Endothelial cell of umbilical vein (primary cell): ENCODE data around the gene SLC5A5. TPM values are rescaled to one million over a fixed set of nuclear protein-coding genes. Genes with fewer than 3 reads are reported as not detected.

Experiments used
- BruUV-seq: library from RNA; stranded (reverse); fragments of 400-500 nt; replicated peaks from 2 replicates; lab custom pipeline; 2021; lab: Mats Ljungman, UMichigan
- CTCF ChIA-PET: fragments of 300-600, 350-600 bp; sonication (Branson Sonifier 250); formaldehyde crosslinking; loops from one replicate; lab custom pipeline; 2021; ENCODE audit warnings: antibody characterized with exemption, inconsistent platforms; lab: Charles Lee
- POLR2A ChIA-PET: fragments of 300-600, 350-600 bp; sonication (Branson Sonifier 250); formaldehyde crosslinking; loops from one replicate; lab custom pipeline; 2021; ENCODE audit warnings: antibody characterized with exemption, inconsistent platforms; lab: Charles Lee
- DNase-seq: peaks from one replicate; pipeline ENCODE4 v3.0.0-alpha.2; 2011; ENCODE audit warnings: low read depth, low spot score
- FAIRE-seq: peaks from 2 replicates; lab custom pipeline; 2011; peaks lifted over from hg19 to GRCh38; lab: Jason Lieb, UNC
- H2AFZ ChIP-seq: 2 replicates; pipeline ENCODE4 v1.6.0; 2012; ENCODE audit warnings: low read depth, low read length, control low read depth, inconsistent platforms
- H3K27ac ChIP-seq: 2 replicates; pipeline ENCODE4 v1.5.1; 2011; ENCODE audit warnings: low read depth, mild to moderate bottlenecking, control low read depth, low read length, moderate library complexity; ENCODE audit not compliant: insufficient read depth
- H3K27me3 ChIP-seq, 2 experiments: 2 replicates each; pipeline versions ENCODE4 v1.6.0 to v1.6.1; 2011; ENCODE audit warnings: low read length in 2 of 2, mixed read lengths in 1 of 2; ENCODE audit not compliant: control insufficient read depth in 2 of 2, insufficient read depth in 2 of 2
- H3K36me3 ChIP-seq, 2 experiments: 2 replicates in 1 of 2; 3 replicates in 1 of 2; pipeline ENCODE4 v1.5.1; 2011; ENCODE audit warnings: low read length in 2 of 2, mild to moderate bottlenecking in 1 of 2, moderate library complexity in 1 of 2; ENCODE audit not compliant: control insufficient read depth in 2 of 2, insufficient read depth in 2 of 2; ENCODE audit errors: extremely low read depth in 1 of 2
- H3K4me1 ChIP-seq: 3 replicates; pipeline ENCODE4 v1.5.1; 2011; ENCODE audit warnings: mild to moderate bottlenecking, low read length; ENCODE audit not compliant: control insufficient read depth, insufficient read depth; ENCODE audit errors: extremely low read depth
- H3K4me2 ChIP-seq: 2 replicates; pipeline ENCODE4 v1.6.1; 2011; ENCODE audit warnings: low read length, control low read depth, mixed read lengths; ENCODE audit not compliant: insufficient read depth
- H3K4me3 ChIP-seq, 3 experiments: fragments of 200-600 bp in 1 of 3; sonication (generic), shearing (Covaris generic) in 1 of 3; replicated peaks in 1 of 3; 2 replicates each; pipeline ENCODE4 v1.5.1; 2011 to 2016; ENCODE audit warnings: control low read depth in 3 of 3, low read length in 3 of 3, mild to moderate bottlenecking in 2 of 3, inconsistent platforms in 1 of 3, low read depth in 1 of 3, moderate library complexity in 1 of 3; ENCODE audit not compliant: insufficient read depth in 1 of 3
- H3K79me2 ChIP-seq: 2 replicates; pipeline ENCODE4 v1.6.0; 2012; ENCODE audit warnings: low read length, inconsistent platforms; ENCODE audit not compliant: control insufficient read depth, insufficient read depth
- H3K9ac ChIP-seq: replicated peaks from 2 replicates; pipeline ENCODE3; 2011; ENCODE audit warnings: low read length, control low read depth; ENCODE audit not compliant: insufficient read depth; ENCODE audit errors: extremely low read depth
- H3K9me1 ChIP-seq: replicated peaks from 3 replicates; pipeline ENCODE4 v1.6.0; 2011; ENCODE audit warnings: mild to moderate bottlenecking, low read length; ENCODE audit not compliant: control insufficient read depth, insufficient read depth; ENCODE audit errors: extremely low read depth
- H3K9me3 ChIP-seq: replicated peaks from 2 replicates; pipeline ENCODE4 v1.5.1; 2012; ENCODE audit warnings: low read length, inconsistent platforms; ENCODE audit not compliant: control insufficient read depth, insufficient read depth
- H4K20me1 ChIP-seq: replicated peaks from 2 replicates; pipeline ENCODE3; 2011; ENCODE audit warnings: mild to moderate bottlenecking, low read length; ENCODE audit not compliant: control insufficient read depth, insufficient read depth; ENCODE audit errors: extremely low read depth
- CTCF ChIP-seq, 2 donors: IDR thresholded peaks; 1 replicate in 1 of 2; 2 replicates in 1 of 2; pipeline ENCODE4 v1.5.1; 2011; ENCODE audit warnings: low read length in 2 of 2, mild to moderate bottlenecking in 2 of 2, moderate library complexity in 2 of 2, control low read depth in 1 of 2, inconsistent platforms in 1 of 2, low read depth in 1 of 2; ENCODE audit not compliant: insufficient read depth in 1 of 2; ENCODE audit errors: extremely low read depth in 1 of 2
- EZH2 ChIP-seq: IDR thresholded peaks from 2 replicates; pipeline ENCODE4 v1.6.1; 2012; ENCODE audit warnings: borderline replicate concordance, low read depth, mild to moderate bottlenecking, moderate library complexity, low read length, inconsistent platforms; ENCODE audit not compliant: severe bottlenecking
- FOS ChIP-seq: IDR thresholded peaks from 2 replicates; pipeline ENCODE4 v1.6.1; 2011; ENCODE audit warnings: mild to moderate bottlenecking, low read length, moderate library complexity, borderline replicate concordance; ENCODE audit not compliant: insufficient read depth
- GATA2 ChIP-seq: IDR thresholded peaks from 2 replicates; pipeline ENCODE4 v1.7.0; 2011; ENCODE audit warnings: low read depth, mild to moderate bottlenecking, moderate library complexity, mixed read lengths, low read length; ENCODE audit not compliant: insufficient read length, insufficient read depth
- JUN ChIP-seq: IDR thresholded peaks from 2 replicates; pipeline ENCODE4 v1.6.1; 2011; ENCODE audit warnings: borderline replicate concordance, low read depth; ENCODE audit not compliant: insufficient read length, insufficient read depth
- MAX ChIP-seq: IDR thresholded peaks from 2 replicates; pipeline ENCODE4 v1.6.1; 2011; ENCODE audit not compliant: insufficient read depth, insufficient read length
- MYC ChIP-seq: IDR thresholded peaks from one replicate; pipeline ENCODE4 v1.6.1; 2011; ENCODE audit warnings: mild to moderate bottlenecking, low read depth, low read length
- POLR2A ChIP-seq: IDR thresholded peaks from 2 replicates; pipeline ENCODE4 v1.6.1; 2012; ENCODE audit warnings: low read depth, mild to moderate bottlenecking, control low read depth, low read length
- POLR2AphosphoS5 ChIP-seq: IDR thresholded peaks from 2 replicates; pipeline ENCODE4 v1.6.1; 2012; ENCODE audit warnings: low read depth, mild to moderate bottlenecking, control low read depth, low read length, moderate library complexity; ENCODE audit not compliant: insufficient read depth
- dilution Hi-C: fragments of 300-500 bp; cut with MboI; formaldehyde crosslinking; loops from one replicate; pipeline ENCODE4 v1.15.0; 2019; ENCODE audit warnings: low sequenced_read_pairs; ENCODE audit not compliant: extremely low pct_ligation_motif_present
- intact Hi-C: fragments of 100-400 bp; cut with micrococcal nuclease; formaldehyde crosslinking; loops from one replicate; pipeline ENCODE4 v1.10.0; 2022
- polyA plus RNA-seq, 4 experiments: library from polyadenylated mRNA; depleted of rRNA in 3 of 4; stranded (reverse) in 3 of 4; unstranded in 1 of 4; fragments of >200 nt; gene quantifications; 2 replicates each; pipeline versions ENCODE4 v1.2.1 to v1.2.3, GENCODE V29; 2011 to 2012; ENCODE audit warnings: missing spikeins in 1 of 4
- total RNA-seq: library from RNA; stranded (reverse); gene quantifications from 2 replicates; pipeline ENCODE4 v1.2.3, GENCODE V29; 2021

SLC5A5 gene
- total and polyA plus RNA-seq, 2 donors (not counting 3 experiments of a cell fraction or from before 2014, with no cell fraction given) = not detected

- TF ChIP-seq JUN = no peak
- no peak for TF ChIP-seq POLR2A
- no peak for TF ChIP-seq POLR2AphosphoS5
- TF ChIP-seq MYC = no peak
- TF ChIP-seq FOS = no peak
- ChIA-PET CTCF (interaction anchor here (0.9 kb wide), 1 partner anchor 11 kb away, joined by 4 read pairs; no protein-coding TSS in a partner anchor), POLR2A (interaction anchor here (0.7 kb wide), 1 partner anchor 19 kb away, joined by 3 read pairs; no protein-coding TSS in a partner anchor)
- Histone ChIP-seq H3K4me1 (no peaks in the 10 kb centered on the region), H3K9me3 (no peaks in the 10 kb centered on the region), H3K79me2 (no peaks in the 10 kb centered on the region), H3K9ac (no peak overlapping the region), H3K27ac (no peak overlapping the region), H3K4me2 (no peak overlapping the region), H3K27me3 (no peaks in the 10 kb centered on the region), H3K36me3 (no peaks in the 10 kb centered on the region), H2AFZ (no peak overlapping the region), H4K20me1 (no peaks in the 10 kb centered on the region), H3K4me3 (no peak overlapping the region), H3K9me1 (no peaks in the 10 kb centered on the region)
- DNase-seq (no peak), FAIRE-seq (no peak)
- intact Hi-C loops = no loop called here
- dilution Hi-C loops = no loop called here
- no TSS peak for BruUV-seq
Observed at GRCh38 chr19:17909003-17909732, 37.4 kb downstream of the SLC5A5 start.

GRCh38 chr19:17910791-17911360 is 39.1 kb downstream of the SLC5A5 start:
- ChIA-PET POLR2A (no interaction called here), CTCF (no interaction called here)
- H3K36me3 ChIP-seq = no peaks in the 10 kb centered on the region
- no peak for TF ChIP-seq POLR2AphosphoS5
- TF ChIP-seq CTCF (IDR thresholded peaks at IDR 0.05; ENCODE audit: extremely low read depth in 1 of 2, insufficient read depth in 1 of 2, low read depth in 1 of 2, low read length in 2 of 2) = no peak
- no peak for TF ChIP-seq EZH2
- TF ChIP-seq MYC = no peak
- TF ChIP-seq POLR2A = no peak
- no peak for TF ChIP-seq GATA2
- no peak for TF ChIP-seq MAX
- no peak for TF ChIP-seq FOS
- no peak for TF ChIP-seq JUN
- FAIRE-seq = no peak
- H3K4me1 ChIP-seq = no peaks in the 10 kb centered on the region
- no peaks in the 10 kb centered on the region for H3K9me3 ChIP-seq
- intact Hi-C loops (no loop called here), dilution Hi-C loops (no loop called here)
- no peak overlapping the region for H3K9ac ChIP-seq
- no peaks in the 10 kb centered on the region for H3K27me3 ChIP-seq
- H3K4me3 ChIP-seq = no peak overlapping the region
- no peak overlapping the region for H3K27ac ChIP-seq
- BruUV-seq = no TSS peak
- H3K9me1 ChIP-seq = no peaks in the 10 kb centered on the region
- no peaks in the 10 kb centered on the region for H4K20me1 ChIP-seq
- no peak for DNase-seq
- no peaks in the 10 kb centered on the region for H3K79me2 ChIP-seq
- H2AFZ ChIP-seq = no peak overlapping the region
- H3K4me2 ChIP-seq = no peak overlapping the region
